OCI-LY3 (cell line): Measurements from ENCODE around the gene TRIM24.

Source experiments
- EZH2phosphoT487 ChIP-seq: fragments of 200-600 bp; shearing (Covaris generic); IDR thresholded peaks from 2 replicates; pipeline ENCODE4 v1.6.1; 2018; ENCODE audit warnings: antibody characterized with exemption, mixed run types, low read depth
- TF ChIP-seq, protein P1 (sequence below): fragments of 200-600, 300-600 bp; sonication (generic); IDR thresholded peaks from 2 replicates; pipeline ENCODE4 v1.5.1; 2014; ENCODE audit warnings: antibody characterized with exemption, low read length, low read depth

DNA sequence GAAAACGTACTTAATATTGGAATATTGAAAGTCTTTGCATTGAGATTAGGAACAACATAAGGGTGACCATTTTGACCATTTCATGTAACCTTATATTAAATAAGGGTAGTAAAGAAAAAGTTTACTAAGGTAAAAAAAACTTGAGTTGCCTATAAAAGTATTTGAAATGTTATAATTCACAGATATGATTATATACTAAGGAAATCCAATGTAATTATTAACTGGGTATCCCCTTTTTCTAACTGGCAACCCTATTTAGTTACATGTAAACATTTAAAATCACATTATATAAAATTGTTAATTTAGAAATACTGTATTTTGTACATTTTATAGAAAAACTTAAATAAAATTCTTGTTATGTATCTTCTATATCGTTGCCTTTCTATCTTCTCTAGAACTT is 64.2 kb downstream of the TRIM24 start:
- TF ChIP-seq, protein P1, sequence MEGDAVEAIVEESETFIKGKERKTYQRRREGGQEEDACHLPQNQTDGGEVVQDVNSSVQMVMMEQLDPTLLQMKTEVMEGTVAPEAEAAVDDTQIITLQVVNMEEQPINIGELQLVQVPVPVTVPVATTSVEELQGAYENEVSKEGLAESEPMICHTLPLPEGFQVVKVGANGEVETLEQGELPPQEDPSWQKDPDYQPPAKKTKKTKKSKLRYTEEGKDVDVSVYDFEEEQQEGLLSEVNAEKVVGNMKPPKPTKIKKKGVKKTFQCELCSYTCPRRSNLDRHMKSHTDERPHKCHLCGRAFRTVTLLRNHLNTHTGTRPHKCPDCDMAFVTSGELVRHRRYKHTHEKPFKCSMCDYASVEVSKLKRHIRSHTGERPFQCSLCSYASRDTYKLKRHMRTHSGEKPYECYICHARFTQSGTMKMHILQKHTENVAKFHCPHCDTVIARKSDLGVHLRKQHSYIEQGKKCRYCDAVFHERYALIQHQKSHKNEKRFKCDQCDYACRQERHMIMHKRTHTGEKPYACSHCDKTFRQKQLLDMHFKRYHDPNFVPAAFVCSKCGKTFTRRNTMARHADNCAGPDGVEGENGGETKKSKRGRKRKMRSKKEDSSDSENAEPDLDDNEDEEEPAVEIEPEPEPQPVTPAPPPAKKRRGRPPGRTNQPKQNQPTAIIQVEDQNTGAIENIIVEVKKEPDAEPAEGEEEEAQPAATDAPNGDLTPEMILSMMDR: no peak
- TF ChIP-seq EZH2phosphoT487: no peak
